Stomach (tissue), 4 donors: ENCODE data around the gene NFATC2IP.

Source experiments
- EP300 ChIP-seq: sonication (generic); formaldehyde crosslinking; IDR thresholded peaks from one replicate; pipeline ENCODE4 v1.6.1; 2017; ENCODE audit warnings: antibody characterized with exemption
- POLR2A ChIP-seq, 4 donors: fragments of 450-650 bp; IDR thresholded peaks; one replicate each; pipeline ENCODE4 v1.6.1; 2016; ENCODE audit warnings: antibody characterized with exemption in 4 of 4, control low read depth in 2 of 4, mild to moderate bottlenecking in 1 of 4, moderate library complexity in 1 of 4
- POLR2AphosphoS5 ChIP-seq, 3 donors: sonication (generic); formaldehyde crosslinking; IDR thresholded peaks; one replicate each; pipeline ENCODE4 v1.6.1; 2016; ENCODE audit warnings: antibody characterized with exemption in 3 of 3
- TF ChIP-seq, protein P1 (sequence below), 7 experiments: fragments of 450-650 bp in 4 of 7; fragments of 200-600 bp in 3 of 7; sonication (generic) in 3 of 7; IDR thresholded peaks; one replicate each; pipeline ENCODE4 v1.5.1; 2016 to 2019; ENCODE audit warnings: antibody characterized with exemption in 7 of 7, control low read depth in 2 of 7, mild to moderate bottlenecking in 1 of 7

DNA sequence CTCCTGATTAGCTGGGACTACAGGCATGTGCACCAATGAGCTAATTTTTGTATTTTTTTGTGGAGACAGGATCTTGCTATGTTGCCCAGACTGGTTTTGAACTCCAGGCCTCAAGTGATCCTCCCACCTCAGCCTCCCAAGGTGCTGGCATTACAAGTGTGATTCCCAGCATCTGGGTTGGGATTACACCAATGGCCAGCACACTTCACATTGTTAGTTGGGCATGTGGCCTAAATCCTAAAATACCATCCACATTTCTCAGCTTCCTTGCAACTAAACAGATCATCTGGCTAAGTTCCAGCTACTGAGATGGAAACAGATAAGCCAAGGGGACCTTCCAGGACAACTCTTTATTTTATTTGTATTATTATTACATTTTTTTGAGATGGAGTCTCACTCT is 35.6 kb upstream of the NFATC2IP start:
- TF ChIP-seq POLR2A (IDR thresholded peaks at IDR 0.05) (no peak), POLR2AphosphoS5 (IDR thresholded peaks at IDR 0.05) (no peak), EP300 (no peak)
- TF ChIP-seq, protein P1, sequence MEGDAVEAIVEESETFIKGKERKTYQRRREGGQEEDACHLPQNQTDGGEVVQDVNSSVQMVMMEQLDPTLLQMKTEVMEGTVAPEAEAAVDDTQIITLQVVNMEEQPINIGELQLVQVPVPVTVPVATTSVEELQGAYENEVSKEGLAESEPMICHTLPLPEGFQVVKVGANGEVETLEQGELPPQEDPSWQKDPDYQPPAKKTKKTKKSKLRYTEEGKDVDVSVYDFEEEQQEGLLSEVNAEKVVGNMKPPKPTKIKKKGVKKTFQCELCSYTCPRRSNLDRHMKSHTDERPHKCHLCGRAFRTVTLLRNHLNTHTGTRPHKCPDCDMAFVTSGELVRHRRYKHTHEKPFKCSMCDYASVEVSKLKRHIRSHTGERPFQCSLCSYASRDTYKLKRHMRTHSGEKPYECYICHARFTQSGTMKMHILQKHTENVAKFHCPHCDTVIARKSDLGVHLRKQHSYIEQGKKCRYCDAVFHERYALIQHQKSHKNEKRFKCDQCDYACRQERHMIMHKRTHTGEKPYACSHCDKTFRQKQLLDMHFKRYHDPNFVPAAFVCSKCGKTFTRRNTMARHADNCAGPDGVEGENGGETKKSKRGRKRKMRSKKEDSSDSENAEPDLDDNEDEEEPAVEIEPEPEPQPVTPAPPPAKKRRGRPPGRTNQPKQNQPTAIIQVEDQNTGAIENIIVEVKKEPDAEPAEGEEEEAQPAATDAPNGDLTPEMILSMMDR (IDR thresholded peaks at IDR 0.05), result no peak
